HL-60/S4 (cell line): Measurements from ENCODE around the gene TMEM200C.

Experiments
- in situ Hi-C: fragments of 300-500 bp; cut with MboI; formaldehyde crosslinking; loops from 2 replicates; pipeline ENCODE4 v1.14.3; 2022; ENCODE audit warnings: low sequenced_read_pairs

TMEM200C gene

DNA sequence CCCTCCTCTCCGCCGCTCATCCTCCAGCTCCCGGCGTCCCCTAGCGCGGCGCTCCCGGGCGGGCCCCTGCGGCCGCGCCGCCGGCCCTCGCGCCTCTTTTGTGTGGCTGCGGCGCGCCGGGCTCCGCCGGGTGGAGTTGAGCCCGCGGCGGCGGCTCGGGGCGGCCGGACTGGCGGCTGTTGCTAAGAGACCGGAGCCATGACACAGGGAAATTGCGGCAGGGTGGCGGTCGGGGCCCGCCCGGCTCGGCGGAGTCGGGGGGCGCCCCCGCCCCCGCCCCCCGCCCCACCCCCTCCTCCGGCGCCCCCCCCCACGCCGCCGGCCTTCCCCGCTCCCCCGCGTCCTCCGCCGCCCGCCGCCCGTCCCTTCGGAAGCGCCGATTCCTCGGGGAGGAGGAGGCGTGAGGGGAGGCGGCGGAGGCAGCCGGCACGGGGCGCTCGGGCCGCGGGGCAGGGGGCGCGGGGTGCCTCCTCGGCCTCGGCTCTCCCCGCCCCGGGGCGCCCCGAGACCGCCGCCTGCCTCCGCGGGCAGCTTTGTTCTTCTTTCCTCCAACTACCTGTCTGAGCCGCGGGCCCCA, at the start of gene TMEM200C:
TMEM200C (minus strand) TSS at position 224 of the 577 bp plus-strand sequence. CDS start 3,459 bp downstream, outside the sequence.
- in situ Hi-C loops: no loop called here

DNA sequence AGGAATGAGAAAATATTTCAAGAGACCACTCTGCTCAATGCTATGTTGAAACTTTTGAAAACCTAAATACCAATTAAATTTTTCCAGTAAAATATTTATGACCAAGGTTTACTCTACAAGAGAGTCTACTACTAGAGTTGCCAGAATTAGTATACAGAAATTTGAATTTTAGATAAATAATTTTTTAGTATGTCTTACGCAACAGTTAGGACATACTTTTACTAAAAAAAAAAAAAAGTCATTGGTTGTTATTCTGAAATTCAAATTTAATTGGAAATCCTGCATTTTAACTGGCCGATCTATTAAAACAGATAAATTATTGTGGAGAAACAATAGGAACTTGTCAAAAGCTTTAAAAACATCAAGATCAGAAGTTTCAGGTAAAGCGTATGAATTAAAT, 49.1 kb upstream of the TMEM200C start:
- in situ Hi-C loops: no loop called here

DNA sequence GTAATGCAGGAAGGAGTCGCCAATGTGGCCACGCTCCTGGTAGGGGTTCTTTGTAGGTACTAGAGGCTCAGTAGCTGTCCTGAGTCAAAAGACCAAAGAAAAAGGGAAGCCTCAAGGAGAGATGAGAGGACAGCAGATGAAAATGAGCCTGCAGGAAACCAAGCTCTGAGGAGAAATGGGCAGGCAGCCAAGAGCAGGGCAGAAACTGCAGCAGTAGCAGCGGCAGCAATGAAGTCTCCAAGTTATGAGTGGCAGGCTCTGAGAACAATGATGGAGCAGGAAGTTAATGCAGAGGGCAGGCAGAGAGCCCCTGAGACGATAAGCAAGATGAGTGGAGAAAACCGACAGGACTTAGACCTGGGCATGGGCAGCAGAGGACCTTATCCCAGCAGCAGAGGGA, 48.2 kb upstream of the TMEM200C start:
- in situ Hi-C loops: no loop called here

DNA sequence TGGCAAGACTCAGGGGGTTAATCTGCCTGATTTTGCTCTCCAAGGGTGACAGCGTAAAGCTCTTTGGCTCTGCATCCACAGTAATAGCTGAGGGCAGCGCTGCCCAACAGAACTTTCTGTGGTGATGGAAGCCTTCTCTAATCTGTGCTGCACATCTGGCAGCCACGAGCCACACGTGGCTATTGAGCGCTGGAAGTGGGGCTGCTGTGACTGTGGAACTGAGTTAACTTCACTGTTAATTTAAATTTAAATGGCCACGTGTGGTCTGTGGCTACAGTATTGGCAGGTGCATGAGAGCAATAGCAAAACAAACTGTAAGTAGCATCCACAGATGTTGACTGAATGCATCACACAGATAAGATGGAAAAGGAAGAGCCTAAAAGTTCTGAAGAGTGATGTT, 47.3 kb upstream of the TMEM200C start:
- in situ Hi-C loops: no loop called here

DNA sequence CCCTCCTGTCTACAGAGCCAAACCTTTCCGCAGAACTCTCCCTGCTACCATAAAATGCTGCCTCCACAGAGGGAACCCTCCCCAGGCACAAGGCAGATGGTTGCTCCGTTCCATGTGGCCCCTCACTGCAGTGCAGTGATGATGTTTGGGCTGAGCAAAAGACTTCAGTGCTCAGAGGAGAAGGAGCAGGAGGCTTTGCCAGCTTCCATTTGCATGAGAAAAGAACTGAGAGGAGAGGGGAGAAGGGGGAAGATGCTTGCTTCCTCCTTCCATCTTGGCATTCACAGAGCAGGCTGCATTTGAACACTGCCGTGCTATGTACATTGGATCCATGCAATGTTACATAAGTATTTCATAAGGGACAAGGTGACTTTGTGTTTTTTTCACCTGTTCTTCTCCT, 46.6 kb upstream of the TMEM200C start:
- in situ Hi-C loops: no loop called here

DNA sequence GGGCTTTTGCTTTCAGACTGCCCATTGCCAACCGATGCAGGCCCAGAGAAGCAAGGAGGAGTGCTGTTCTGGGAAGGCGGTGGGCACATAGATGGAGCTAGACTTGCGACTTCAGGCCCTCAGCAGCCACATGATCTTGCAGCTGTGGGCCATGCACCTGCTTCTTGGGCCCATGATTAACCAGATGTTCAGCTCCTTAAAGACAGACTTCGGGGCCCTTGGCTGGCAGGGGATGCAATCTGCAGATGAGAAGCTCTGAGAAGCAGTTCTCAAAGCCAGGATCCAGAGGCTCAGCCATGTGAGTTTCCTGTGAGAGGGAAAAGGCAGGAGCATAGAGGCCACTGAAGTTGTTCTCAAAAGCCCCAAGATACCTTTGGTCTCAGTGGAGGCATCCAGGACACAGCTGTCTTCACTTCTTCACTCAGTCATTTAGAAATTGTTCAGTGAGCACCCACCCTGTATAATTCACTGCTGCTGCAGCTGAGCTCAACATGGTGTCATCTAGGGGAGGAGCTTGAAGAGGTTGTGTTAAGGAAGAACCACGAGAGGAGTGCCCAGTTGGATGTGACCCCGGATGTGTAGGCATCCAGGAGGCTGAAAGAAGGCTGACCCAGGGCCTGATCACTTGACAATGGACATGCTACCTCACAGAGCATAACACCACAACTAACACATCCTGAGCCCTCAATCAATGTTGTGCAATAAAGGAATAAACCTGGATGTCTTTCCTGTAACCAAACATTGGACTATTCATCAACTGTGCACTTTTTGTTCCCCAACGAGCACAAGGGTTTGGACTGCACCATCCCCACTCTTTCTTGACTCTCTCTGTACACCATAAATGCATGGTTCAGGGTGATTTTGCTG, 44.7 kb upstream of the TMEM200C start:
- in situ Hi-C loops: no loop called here

DNA sequence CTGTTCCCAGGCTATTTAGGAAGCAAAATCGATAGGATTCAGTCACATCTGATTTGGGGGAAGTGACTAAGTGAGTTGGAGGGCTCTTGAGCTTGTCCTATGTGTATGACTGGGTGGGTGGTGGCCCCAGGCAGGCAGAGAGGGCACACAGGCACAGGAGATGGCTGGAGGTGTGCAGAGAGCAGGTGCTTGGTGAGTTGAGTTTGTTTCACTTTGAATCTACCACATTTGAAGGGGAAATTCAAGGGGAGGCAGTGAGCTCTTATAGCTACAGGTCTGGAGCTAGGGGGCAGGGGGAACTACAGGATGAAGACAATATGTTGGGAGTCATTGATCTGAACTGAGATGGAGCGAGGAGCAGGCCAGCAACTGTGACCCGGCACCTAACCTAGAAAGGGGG, 42.5 kb upstream of the TMEM200C start:
- in situ Hi-C loops: no loop called here

DNA sequence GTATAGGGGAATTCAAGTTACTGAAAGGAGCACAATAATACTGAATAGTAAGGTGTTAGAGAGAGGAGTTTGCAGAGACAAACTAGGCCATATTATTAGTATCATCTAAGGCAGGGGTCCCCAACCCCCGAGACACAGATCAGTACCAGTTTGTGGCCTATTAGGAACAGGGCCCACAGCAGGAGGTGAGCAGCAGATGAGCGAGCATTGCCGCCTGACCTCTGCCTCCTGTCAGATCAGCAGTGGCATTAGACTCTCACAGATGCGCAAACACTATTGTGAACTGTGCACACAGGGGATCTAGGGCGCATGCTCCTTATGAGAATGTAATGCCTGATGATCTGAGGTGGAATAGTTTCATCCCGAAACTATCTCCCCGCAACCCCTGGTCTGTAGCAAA, 41.8 kb upstream of the TMEM200C start:
- in situ Hi-C loops: no loop called here

DNA sequence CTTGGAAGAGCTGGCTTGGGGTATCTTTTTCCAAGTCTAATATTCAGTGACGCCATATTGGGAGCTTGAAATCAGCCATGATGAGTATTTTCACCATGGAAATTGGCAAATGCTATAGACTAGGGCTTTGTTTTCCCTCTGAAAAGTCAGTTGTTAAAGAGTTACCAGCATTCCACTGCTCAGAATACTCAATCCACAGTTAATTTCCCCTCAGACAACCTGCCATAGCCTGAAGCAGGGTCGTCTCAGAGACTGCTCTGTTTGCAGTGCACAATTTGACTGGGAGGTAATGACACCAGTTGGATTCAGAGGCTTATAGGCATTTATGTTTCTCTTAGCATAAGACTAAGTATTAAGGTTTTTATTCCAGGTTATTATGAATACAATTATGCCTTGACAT, 35.5 kb upstream of the TMEM200C start:
- in situ Hi-C loops: no loop called here

DNA sequence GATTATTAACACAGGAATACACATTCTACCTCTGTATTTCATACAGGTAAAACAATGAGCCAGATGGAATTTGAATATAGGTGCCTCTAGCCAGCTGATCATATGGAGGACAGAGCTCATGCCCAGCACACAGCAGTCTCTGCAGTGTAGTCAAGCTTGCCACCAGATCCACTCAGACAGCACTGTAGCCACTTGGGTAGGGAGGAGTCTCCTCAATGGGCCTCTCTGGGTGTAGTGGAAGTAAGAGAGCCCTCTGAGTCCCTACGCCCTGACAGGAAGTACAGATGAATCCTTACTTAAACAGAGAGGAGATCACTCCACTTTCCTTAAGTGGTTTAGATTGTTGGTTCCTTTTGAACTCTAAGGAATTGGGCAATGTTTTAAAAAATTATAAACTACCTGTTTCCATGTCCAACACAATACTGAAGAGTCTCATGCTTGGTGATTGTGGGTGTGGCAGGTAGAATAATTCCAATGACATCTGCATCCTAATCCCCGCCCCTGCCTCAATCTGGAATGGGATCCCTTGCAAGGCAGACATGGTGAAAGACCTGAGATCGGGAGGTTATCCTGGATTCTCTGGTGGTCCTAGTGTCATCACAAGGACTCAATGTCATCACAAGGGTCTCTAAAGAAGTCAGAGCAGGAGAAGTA, 23.0 kb upstream of the TMEM200C start:
- in situ Hi-C loops: no loop called here

DNA sequence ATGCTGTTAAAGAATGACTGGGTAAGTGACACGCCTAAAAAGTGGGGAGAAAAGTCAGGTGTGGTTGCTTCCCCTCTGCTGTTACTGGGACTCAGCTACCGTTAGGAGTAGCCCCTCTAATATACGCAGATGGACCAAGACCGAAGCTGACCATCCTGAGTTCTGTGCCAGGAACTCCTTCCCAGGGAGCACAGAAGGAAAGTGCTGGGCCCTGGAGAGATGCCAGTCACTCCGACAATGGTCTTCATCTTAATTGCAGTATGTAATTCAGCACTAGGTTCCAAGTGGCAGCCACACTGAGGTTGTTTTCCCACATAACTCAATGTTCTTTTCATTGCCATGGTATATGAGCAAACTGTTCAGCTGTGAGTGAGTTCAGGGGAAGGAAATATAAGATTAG, 19.6 kb upstream of the TMEM200C start:
- in situ Hi-C loops: no loop called here

DNA sequence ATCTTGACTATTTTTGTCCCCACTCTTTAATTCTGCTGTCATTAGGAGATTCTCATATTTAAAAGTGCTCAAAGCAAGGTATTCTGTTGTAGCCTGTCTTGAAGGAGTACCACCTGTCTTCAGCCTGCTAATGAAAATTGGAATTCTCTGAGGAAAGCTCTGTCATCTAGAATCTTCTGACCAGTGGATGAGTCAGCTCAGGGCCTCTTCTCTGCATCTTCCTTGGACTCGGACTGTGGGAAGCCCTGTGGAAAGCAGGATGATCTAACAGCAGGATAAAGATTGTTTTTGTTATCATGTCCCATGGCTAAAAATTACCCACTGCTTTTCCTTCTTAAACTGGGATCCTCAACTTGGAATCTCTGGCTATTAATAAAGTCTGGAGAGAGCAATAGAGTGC, 18.7 kb upstream of the TMEM200C start:
- in situ Hi-C loops: no loop called here

DNA sequence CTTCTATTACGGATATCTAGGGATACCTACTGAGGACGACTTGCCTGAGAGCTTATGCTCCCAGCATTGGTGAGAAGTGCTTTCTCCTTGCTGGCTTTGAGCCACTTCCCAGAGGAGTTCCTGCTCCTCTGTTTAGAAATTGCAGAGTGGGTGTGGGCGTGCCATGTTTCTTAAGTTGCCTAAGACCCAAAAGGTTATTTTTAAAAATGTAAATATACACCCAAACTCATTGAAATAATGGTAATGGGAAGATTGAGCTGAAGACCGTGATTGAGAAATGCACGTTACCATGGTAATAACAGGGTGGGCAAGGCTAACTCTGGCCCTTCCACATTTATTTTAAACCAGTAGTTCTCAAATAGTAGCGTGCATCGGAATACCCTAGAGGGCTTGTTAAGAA, 17.2 kb upstream of the TMEM200C start:
- in situ Hi-C loops: no loop called here

DNA sequence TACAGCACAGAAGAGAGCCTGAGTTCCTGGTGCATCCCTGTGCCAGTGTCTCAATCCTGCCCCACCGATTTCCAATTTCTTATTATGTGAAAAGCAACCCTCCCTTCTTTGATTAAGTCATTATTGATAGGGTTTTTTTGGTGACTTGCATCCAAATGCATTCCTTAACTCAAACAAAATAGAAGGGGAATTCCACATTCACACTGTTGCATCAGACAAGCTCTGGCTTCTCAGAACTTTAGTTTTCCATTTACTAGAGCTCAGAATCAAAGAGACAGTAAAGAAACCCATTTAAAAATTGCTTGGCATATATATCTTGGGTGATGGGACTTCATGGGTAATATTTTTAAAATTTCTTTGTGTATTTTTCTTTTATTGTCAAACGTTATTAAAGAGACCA, 13.8 kb upstream of the TMEM200C start:
- in situ Hi-C loops: no loop called here

DNA sequence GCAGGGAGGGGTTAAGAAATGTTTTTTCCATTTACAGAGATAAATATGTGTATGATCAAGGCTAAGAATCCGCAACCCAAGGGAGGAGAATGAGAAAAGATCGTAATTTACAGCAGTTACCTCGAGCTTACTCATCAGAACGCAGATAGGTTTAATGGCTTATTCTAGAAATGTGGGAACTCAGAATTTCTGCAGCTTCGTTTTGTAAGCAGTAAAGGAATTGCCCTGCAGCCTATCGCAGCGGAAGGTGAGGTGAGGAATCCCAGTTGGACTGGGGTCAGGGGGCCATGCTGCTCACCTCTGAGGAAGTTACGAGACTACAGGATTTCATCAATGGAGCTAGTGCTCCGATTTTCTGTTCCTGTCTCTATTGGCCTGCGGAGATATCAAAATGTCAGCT, 8.1 kb upstream of the TMEM200C start:
- in situ Hi-C loops: no loop called here

DNA sequence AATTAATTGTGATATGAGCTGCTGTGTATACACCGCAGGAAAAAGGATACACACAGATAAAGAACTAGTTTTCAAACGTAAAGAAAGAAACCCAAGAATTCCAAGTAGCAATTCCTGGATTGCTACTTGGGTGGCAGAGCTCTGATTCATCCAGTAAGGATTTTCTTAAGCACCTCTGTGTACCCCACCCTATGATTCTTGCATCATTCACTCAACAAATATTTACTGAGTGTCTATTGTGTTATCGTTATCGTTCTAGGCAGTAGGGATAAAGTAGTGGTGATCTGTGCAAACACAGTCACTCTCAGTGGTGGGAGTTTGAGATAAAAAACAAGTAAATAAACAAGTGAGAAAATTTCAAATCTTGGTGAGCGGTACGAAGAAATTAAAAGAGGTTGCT, 4.9 kb upstream of the TMEM200C start:
- in situ Hi-C loops: no loop called here

DNA sequence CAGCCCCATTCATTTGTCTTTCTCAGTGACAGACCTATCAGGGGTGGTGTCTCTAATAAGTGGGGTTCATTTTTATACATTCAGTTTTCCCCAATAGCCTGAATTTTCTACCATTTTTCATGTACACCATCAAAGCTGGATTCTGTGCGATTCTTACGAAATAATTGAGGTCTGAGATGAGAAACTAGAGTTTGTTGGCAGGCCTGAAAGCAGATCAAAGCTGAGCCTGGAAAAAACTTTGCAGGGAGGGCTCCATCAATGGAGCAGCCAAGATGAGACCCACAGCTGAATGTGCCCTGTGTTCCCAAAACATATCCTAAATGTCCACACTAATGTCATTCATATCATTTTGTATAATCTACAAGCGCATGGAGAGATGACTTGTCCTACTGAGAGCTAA, 4.5 kb upstream of the TMEM200C start:
- in situ Hi-C loops: no loop called here

DNA sequence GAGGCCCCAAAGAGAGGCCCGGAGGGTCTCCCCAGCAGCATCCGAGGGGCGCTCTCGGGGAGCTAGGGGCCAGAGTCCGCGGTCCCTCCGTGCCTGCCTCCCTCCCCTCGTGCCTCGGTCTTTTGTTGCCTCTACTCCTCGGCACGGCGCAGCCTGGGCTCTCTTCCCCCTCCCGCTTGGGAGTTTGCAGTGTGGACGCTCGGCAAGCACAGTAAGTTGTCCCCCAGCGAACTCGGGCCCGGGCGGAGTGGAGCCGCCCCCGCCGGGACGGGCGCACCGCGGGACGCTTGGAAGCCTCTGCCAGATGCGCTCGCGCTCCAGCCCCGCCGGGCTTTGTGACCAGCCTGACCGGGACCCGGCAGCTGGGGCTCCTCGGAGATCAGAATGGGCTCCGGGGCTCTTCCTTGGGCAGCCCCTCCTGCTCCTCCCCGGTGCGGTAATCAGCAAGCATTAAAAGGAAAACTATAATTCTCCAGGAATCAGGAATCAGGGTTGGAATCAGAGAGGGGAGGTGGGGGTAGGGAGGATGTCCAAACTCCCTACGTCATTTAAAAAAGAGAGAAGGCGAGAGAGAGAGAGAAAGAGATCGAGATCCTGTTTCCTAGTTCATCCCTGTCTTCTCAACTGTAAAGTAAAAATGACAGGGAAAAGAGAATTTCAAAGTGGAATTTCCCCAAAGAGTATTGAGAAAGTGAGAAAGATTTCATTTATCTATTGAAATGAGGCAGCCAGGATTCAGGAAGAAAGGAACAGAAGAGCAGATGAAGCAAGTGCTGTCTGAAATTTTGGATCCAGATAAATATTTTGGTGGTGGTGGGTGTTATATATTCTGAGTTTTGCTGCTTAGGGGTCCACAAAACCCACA, 786 bp upstream of the TMEM200C start:
- in situ Hi-C loops: no loop called here

DNA sequence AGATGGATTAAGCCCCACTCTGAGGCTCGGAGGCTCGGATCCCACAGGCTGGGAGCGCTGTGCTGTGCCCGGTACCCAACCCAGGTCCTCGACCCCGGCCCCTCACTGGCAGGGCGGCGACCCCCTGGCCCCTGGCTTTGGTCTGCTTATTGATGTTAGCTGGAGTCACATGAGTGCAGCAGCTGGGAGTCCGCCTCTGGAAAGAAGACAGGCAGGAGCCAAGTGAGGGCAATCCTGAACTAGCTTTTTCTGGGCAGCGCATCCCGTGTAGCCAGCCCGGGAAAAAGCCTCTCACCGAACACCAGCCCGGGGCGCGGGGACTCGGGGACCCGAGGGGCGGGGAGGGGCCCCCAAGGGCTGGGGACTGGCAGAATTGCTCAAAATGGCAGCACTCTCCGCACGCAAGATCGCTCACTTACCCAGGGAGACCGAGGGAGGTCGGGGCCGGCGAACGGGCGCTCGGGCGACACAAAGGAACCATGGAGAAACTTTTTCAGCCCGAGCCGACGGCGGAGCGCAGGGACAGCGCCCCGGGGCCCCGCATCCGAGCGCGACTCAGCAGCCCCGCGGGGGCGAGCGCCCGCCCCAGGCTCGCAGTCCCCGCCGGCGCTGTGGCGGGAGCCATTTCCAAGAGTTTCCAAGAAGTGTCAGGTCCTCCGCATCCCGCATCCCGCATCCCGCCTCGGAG, 567 bp downstream of the TMEM200C start:
- in situ Hi-C loops: no loop called here

DNA sequence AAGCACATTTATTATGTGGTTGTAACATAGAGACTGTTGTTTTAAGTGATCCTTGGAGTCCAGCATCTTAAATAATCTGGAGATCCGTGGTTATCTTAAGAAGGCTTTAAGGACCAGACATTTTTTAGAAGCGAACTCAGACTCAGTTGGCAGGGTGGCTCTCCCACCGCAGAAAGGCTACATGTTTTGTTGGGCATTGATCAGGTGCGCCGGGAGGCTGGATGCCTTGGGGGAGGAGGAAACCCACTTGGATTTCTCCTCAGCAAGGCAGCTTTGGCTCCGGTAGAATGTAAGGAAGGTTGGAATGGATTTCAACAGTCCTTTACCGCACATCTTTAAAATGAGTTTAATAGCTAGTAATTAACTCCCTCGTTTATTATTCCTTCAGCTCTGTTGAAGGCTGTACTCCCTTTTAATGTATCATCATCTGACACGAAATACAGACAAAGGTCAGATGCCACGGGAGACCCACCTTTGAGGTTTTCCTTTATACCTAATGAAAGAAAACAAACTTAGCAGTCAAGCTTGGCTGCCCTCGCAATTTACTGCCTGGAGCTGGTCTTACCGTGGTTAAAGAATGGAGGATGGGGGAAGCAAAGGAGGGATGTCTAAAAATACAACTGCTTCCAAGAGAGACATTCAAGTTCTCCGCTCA, 1.2 kb downstream of the TMEM200C start:
- in situ Hi-C loops: no loop called here
